HG03095 (cell line): ENCODE measurements around the gene CFAP91.
"Not testable (repeated sequence)": the region's sequence is repeated elsewhere in the genome, so short reads cannot be mapped to it uniquely, and the experiment has no call there.

Source experiments
- ATAC-seq: cut with Tn5 transposase; IDR thresholded peaks from one replicate; pipeline ENCODE4 v1.9.1; 2021; ENCODE audit warnings: moderate library complexity; ENCODE audit not compliant: unreplicated experiment

CFAP91 gene

DNA sequence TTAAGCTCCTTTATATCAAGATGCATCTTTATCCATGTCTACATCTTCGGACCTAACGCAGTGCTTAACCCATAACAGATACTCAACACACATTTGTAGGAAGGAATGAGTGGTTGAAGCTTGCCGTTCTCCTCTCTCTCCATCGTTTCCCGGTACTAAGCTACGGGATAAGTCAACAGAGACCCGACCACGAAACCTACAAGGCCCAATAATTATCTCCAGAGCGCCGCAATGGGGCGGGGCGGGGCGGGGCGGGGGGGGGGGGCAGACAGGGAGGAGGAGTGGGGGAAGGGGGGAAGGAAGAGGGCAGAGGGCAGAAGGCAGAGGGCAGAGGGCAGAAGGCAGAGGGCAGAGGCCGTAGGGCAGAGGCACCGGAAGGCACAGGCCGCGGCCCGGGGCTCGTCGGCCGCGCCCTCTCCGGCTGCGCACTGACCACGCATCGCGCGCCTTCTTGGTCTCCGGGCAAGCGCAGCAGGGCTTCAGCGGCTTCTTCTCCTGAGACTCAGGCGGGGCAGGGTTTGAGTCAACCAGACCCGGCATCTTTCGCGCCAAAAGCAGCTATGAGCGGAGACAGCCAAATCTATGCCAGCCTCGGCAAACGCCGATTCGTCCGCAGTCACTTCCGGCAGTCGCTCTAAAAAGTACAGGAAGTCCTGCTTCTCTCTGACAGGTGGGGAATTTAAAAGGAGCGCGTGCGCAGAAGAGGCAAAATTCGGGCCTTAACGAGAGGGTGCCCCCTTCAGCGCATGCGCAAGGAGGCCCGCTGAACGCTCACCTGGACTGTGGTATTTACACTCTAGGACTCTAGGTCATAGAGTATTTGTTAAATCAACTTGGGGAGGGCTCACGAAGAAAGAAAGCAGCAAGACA lies 25.8 kb upstream of the CFAP91 start, which contains the start of gene COX17:
COX17 (minus strand) TSS at position 636 of the 870 bp plus-strand sequence; CDS start at position 540, 96 bp downstream.
- peak; percentile 87 for ATAC-seq

DNA sequence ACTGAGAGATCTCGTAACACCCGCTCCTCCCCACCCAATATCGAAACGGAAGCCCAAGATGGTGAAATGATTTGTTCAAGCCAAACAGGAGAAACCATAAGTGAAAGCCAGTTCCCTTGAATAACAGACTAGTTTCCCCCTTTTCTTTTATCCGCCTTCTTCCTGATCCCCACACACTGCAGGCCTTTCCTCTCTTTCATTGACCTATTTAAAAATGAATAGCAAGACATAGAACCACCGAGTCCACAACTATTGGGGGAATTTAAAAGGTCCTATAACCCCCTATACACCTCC lies 25.2 kb upstream of the CFAP91 start:
- no peak for ATAC-seq

DNA sequence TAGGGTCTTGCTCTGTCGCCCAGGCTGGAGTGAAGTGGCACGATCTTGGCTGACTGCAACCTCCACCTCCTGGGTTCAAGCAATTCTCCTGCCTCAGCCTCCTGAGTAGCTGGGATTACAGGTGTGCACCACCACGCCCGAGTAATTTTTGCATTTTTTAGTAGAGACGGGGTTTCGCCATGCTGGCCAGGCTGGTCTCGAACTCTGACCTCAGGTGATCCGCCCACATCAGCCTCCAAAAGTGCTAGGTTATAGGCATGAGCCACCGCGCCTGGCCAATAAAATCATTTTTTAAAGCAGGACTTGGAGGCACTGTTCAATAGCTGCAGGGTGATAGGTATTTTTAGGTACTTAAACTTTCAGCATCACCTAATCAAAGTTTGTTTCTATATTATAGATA lies 24.6 kb upstream of the CFAP91 start:
- ATAC-seq, result not testable (repeated sequence)

DNA sequence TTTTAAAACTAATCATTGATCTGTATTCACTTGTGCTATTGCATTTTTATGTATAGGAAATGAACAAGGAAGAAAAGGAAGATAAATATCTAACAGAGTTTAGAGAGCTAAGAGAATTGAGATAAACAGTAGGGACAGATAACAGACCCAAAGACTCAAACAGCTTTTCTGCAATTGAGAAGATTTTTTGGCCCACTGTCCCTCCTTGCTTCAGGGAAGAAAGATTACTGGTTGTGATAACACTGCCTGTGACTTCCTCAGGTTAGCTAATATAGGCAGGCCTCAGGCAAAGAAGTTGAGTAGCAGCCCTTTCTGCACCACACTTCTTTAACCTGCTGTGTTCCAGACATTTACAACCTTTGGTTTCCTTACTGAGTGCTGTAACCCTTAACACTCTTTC lies 22.9 kb upstream of the CFAP91 start:
- no peak for ATAC-seq

DNA sequence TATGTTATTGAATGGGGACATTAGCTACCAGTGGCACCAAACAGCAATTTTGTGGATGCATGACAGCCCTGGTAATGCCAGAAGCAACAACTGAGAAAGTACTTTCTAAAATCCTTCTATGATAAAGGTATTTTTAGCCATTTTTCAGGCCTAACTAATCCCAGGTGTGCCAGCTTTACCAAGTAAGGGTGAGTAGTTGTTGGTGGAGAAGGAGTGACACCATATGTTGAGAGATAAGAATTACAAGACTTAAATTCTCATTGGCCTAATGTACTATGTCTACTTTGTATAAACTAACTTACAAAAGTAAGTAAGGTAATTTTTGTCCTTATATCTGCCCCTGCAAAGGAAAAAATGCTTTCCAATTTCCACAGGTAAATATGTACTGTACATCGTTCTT lies 21.5 kb upstream of the CFAP91 start:
- no peak for ATAC-seq

DNA sequence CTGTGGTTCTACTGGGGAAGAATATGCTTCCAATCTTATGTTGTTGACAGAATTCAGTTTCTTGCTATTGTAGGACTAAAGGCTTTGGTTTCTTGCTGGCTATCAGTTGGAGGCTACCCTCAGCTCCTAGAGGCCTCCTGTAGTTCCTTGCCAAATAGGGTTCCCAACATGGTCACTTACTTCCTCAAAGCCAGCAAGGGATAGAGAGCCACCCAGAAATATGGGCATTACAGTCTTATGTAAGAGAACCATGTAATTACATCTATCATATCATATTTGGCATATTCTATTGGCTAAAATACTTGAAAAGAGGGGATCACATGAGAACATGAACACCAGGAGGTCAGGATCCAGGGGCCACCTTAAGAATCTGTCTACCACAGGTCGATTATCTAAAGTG lies 19.4 kb upstream of the CFAP91 start:
- no peak for ATAC-seq

DNA sequence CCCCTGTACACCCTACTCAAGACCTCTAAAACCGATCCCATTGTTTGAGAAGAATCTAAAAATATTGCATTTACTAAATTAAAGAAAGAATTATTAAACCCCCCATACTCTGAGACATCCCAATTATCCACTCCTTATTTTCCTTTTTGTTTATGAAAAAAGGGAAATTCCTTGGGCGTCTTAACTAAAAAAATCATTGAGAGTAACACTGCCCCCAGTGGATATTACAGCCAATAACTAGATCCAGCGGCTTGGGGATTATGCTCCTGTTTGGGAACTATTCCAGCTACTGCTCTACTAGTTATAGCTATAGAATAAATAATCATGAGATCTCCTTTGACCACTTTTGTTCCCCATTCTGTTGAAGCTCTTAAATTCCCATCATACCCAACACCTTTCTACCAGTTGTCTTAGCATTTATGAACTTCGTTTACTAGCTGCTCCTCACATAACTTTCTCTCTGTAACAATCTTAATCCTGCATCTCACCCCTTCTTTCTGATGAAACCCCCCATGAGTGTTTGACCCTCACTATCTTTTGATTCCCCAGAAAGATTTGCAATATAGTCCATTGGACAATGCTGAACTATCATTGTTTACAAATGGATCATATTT lies 12.7 kb upstream of the CFAP91 start:
- ATAC-seq, result no peak

DNA sequence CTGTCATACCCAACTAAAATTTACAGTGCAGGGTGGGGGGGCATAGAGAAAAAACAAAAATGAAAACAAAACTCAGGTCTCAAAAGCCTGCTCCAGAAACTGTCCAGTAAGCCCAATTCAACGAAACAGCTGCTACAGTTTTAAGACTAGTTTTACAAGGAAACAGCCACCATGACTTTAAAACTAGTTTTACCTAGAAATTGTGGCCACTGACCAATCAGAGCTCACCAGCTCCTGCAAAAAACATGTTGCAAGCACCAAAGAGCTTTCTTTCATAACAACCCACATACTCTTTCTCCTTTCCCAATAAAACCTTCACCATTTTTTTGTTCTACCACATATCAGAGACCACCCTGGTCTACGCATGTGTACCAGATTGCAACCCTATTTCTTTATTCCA lies 7.3 kb upstream of the CFAP91 start:
- no peak for ATAC-seq

DNA sequence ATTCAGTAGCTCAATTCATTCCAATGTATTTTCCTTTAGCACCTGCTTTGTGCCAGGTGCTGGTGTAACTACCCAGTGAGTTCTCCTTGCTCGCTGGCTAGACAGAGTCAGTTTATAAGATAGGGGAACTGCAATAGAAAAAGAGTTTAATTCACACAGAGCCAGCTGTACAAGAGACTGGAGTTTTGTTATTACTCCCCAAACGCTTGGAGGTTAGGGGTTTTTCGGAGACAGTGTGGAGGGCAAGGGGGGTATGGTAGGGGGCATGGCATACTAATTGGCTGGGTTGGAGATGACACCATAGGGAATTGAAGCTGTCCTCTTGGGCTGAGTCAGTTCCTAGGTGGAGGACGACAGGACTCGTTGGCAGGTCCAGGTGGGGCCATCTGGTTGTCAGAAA lies 5.4 kb upstream of the CFAP91 start:
- ATAC-seq, result peak; percentile 51

DNA sequence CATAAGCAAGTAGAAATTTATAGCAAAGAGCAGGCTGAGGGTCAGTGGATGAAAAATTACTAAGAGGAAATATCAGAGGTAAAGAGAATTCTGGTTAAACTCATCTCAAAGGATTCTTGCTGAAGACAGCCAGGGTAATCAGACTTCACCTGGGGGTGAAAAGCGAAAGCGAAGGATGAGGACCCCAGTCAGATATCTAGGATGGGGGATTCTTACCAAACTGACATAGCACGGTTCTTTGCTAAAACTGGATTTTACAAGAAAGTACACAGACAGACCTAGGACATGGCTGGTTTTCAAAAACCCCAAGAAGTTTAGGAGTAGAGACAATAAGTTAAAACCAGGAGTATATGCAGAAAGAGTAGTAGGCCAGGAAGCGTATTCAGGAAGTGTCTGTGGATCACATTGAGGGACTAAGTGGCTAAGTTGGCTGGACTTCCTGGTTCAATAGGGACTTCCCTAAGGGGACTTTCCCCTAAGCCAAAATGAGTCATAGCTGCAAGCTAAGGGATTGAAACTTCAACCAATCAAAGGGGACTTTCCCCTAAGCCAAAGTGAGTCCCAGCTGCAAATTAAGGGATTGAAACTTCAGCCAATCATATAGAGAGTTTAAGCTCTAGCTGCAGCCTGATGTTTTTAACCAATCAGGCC lies 2.4 kb upstream of the CFAP91 start:
- ATAC-seq, result no peak

DNA sequence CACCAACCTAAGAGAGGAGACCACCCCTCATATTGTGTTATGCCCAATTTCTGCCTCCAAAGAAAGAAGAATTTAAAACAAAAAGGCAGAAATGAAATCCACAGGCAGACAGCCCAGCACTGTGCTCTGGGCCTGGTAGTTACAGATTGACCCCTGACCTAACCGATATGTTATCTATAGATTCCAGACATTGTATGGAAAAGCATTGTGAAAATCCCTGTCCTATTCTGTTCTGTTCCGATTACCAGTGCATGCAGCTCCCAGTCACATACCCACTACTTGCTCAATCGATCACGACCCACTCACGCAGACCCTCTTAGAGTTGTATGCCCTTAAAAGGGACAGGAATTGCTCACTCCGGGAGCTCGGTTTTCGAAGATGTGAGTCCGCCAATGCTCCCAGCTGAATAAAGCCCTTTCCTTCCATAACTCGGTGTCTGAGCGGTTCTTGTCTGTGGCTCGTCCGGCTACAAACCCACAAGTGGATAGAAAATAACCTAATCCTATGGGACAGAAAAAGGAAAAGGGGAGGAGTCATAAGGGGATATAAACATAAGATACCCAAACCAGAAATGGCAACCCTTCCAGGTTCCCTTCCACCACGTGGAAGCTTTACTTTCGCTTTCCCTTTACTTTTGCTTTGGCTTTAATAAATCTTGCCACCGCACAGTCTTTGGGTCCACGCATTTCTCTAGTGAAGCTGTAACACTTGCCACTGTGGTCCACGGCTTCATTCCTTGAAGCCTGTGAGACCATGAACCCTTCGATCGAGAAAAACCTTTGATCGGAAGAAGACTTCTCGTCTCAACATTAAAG lies 1.7 kb upstream of the CFAP91 start:
- no peak for ATAC-seq

DNA sequence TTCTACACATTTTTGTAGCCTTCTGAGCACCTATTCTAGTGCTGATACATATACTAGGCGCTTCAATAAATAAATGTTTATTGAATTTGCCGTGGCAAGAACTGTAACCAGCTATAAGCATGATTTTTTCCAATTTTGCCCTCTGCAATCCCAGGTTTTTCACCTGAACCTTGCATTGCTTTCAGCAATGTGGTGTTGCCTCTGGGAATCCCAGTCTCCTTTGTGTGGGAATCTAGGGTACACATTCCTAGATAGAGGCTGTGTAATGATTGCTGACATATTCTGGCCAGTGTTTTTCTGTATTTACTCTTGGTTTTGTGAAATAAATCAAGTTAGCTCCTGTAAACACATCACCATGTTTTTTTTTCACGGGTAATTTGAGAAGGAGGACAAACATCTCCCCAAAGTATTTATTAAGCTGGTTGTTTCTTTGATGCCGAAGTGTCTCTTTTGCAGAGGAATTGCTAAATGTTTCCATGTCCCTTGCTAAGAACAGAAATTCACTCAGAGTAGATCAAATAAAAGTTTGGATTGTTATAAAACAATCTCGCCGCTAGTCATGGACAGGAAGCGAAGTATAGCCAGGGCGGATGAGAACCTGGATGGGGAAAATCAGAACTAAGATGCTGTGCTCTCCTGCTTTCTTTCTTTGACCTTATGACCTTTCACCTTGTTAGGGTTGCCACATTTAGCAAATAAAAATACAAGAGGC lies 1.2 kb downstream of the CFAP91 start:
- no peak for ATAC-seq

DNA sequence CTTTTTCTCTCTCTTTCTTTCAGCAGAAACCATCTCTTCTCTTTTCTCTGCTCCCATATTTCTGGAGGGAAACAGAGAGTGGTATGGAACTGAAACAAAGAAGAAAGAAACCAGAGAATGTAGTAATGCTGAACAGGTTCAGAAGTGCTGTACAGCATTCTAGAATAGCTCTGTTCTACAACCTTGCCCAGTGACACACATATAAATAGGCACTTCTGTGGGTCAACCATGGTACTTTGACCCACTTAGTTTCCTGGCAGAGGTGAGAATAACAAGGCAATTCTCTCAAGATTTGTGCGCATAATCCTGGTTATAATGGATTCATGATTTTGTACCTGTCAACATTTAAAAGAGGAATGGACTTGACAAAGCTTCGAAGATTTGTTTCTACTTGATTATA lies 12.3 kb downstream of the CFAP91 start:
- no peak for ATAC-seq

DNA sequence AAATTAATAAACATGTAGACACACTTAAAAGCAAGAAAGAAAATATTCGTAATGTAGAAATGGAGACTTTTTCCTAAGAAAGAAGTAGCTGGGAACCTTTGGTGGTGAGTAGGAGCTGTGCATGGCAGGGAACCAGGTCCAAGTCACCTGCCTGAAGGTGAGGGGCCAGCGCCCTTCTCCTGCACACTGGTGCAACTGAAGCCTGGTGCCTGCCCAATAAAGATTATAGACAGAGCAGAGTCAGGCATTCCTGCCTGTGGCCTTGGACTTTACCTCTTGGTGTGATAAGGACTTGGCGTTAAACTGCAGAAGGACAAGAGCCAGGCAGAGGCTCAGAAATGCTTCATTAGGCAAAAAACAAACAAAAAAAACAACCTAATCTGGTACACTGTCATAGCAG lies 14.2 kb downstream of the CFAP91 start:
- ATAC-seq, result no peak

DNA sequence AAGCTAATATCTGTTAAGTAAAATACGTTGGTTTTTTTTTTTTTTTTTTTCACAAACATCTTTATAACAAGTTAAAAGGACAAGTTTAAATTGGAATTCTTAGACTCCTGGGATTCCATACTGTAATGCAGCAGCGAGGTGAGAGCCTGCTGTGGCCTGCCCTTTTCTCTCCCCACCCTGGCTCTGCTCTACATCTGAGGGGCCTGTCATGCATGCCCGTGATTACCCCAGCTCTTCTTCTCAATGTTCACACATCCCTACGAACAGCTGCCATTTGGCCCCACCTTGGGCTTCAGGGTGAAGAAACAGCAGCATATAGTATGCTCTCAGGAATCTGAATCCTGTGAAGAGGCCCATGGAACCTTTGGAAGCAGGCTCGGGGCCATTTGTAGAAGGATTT lies 14.7 kb downstream of the CFAP91 start:
- no peak for ATAC-seq

DNA sequence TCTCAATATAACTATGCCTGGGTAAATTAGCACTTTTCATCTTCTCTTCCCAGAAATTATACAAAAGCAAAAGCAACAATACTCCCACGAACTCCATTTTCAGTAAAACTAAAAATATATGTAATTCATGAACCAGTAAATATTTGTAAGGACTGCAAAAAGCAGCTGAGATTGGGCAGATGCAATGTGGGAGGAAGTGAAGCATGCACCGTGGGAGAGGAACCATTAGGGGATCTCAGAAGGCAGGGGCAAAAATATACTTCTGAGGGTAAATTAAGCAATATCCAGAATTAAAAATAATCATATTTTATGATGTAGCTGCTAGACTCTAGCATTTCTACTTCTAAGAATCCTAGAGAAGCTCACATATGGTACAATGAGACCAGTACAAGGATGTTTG lies 20.2 kb downstream of the CFAP91 start:
- ATAC-seq, result no peak

DNA sequence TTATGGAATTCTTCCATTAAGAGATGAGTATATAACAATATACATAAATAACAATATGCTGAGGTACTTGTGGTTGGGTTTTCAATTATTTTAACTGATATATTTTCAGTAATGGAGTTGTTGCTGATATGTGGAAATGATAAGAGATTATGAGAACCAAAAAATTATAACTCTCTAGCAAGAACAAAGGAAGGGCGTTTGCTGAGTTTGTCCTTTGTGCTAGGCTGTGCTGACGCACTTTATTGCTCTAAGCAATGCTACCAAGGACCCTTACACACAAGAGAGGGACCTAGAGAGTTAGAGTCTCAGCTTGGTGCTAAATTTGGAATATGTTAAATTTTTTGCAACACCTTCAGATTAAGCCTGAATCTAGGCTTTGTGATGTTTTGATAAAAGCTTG lies 24.1 kb downstream of the CFAP91 start:
- no peak for ATAC-seq

DNA sequence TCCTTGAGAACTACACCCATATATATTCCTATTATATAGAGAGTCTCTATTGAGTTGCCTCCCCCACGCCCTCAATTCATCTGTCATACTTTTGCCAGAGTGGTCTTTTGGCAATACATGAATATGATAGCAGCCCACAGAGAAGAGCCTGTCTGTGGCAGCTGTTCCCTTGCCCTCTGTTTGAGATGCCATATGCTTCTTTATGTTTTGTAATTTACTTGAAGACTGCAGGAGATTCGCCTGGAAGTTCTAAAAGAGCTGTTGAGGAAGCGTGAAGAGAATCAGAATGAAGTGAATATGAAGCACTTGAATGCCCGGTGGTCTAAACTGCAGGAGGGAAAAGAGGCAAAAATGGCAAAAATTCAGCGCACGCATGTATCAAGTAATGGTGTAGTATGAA lies 27.2 kb downstream of the CFAP91 start:
- ATAC-seq, result no peak

DNA sequence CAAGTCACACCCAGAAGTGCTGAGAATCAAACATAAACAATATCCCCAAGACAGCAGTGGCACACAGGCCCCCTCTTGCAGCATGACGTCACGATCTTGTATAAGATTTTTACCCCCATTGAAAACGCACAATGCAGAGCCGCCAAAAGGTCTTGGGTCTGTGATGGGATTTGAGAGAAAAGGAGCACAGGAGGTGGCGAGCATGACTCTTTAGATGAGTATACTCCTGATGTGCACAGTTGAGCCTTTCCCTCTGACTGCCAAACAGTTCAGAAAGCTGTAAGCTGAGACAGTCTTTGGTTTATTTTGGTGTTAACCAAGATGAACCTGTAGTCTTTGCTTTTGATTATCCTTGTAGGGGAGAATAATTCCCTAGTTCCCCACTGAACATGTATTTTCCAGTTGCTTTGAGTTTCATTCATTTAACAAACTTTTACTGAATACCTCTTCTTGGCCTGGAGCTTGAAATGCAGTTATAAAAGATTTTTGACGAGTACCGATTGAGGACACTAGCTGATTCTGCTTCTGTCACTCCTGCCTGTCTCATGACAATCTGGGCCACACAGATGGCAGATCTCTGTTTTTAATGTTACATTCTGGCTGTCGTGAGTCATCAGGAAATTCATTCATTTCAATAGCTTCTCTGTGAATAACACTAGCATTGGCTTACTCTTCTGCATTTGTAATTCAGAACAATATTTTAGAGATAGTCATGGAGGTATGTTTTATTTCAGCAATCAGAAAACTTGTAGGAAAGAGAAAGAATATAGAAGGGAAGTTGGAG lies 28.9 kb downstream of the CFAP91 start:
- ATAC-seq, result no peak

DNA sequence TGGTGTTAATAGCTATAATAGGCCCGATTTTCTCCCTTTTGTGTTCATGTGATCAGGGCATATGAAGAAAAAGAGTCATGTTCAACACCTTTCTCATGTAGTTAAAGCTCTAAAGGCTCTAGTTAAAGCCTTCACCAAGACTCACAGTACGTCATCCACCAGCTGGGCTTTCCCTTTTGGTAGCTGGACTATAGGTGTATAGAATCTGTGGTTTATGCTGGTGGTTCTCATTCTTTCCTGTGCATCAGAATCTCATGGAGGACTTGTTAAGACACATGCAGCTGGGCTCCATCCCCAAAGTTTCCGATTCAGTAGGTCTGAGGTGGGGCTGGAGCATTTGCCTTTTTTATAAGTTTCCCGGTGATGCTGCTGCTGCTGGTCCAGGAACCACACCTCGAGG lies 31.0 kb downstream of the CFAP91 start:
- no peak for ATAC-seq
